Type B pancreatic cell (in vitro differentiated cells): Measurements from ENCODE around the gene ADCY2. TPM values are rescaled to one million over a fixed set of nuclear protein-coding genes. Genes with fewer than 3 reads are reported as not detected.

Experiments used
- DNase-seq: peaks from one replicate; pipeline ENCODE4 v3.0.0; 2021; ENCODE audit warnings: mixed read lengths; ENCODE audit not compliant: unreplicated experiment; ENCODE audit errors: extremely low spot score
- H3K27ac Mint-ChIP-seq: 2 replicates; pipeline ENCODE4 v1.8.0; 2021; ENCODE audit warnings: mild to moderate bottlenecking, mixed read lengths
- H3K27me3 Mint-ChIP-seq: 2 replicates; pipeline ENCODE4 v1.8.0; 2021; ENCODE audit warnings: mixed read lengths
- H3K36me3 Mint-ChIP-seq: 2 replicates; pipeline ENCODE4 v1.8.0; 2021; ENCODE audit warnings: mixed read lengths
- H3K4me1 Mint-ChIP-seq: one replicate; pipeline ENCODE4 v1.8.0; 2021; ENCODE audit warnings: mixed read lengths; ENCODE audit not compliant: unreplicated experiment
- H3K4me3 Mint-ChIP-seq: 2 replicates; pipeline ENCODE4 v1.8.0; 2021; ENCODE audit warnings: mild to moderate bottlenecking, mixed read lengths
- H3K9me3 Mint-ChIP-seq: 2 replicates; pipeline ENCODE4 v1.8.0; 2021; ENCODE audit warnings: mixed read lengths
- total RNA-seq: library from RNA; stranded (reverse); gene quantifications from 2 replicates; pipeline ENCODE4 v1.2.1, GENCODE V29; 2021; ENCODE audit warnings: low replicate concordance
- TF ChIP-seq, protein P1 (sequence below): fragments of 200-600 bp; sonication (generic); conservative IDR thresholded peaks from 2 replicates; pipeline ENCODE4 v1.5.0; 2021; ENCODE audit warnings: antibody characterized with exemption, mild to moderate bottlenecking

Gene ADCY2
- total RNA-seq, 1 donor from 2014 or later, result 79.7 TPM

DNA sequence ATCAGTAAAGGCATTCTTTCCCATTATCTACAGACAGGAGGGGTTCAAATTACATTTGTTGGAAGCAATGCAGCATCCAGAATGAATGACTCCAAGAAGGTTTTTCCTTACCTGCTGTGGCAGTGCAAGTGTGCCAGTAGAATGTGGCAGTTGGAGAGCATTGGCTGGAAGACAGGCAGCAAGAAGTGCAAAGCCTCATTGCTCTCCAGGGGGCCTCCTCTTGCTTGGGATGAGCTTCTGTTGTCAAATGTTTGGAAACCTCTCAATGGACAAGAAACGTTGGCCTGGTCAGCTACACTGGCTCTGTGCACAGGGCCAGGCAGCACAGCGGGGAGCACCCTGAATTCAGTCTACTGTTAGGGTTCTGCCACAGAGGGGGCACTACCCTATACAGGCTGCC, 226.6 kb downstream of the ADCY2 start:
- Mint-ChIP-seq H3K36me3 (peaks cover 12% of the 10 kb centered on the region), H3K27ac (no peak overlapping the region), H3K27me3 (no peaks in the 10 kb centered on the region), H3K4me3 (no peak overlapping the region), H3K9me3 (peaks cover 11% of the 10 kb centered on the region), H3K4me1 (peaks cover 12% of the 10 kb centered on the region)
- TF ChIP-seq, protein P1, sequence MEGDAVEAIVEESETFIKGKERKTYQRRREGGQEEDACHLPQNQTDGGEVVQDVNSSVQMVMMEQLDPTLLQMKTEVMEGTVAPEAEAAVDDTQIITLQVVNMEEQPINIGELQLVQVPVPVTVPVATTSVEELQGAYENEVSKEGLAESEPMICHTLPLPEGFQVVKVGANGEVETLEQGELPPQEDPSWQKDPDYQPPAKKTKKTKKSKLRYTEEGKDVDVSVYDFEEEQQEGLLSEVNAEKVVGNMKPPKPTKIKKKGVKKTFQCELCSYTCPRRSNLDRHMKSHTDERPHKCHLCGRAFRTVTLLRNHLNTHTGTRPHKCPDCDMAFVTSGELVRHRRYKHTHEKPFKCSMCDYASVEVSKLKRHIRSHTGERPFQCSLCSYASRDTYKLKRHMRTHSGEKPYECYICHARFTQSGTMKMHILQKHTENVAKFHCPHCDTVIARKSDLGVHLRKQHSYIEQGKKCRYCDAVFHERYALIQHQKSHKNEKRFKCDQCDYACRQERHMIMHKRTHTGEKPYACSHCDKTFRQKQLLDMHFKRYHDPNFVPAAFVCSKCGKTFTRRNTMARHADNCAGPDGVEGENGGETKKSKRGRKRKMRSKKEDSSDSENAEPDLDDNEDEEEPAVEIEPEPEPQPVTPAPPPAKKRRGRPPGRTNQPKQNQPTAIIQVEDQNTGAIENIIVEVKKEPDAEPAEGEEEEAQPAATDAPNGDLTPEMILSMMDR, result no peak
- DNase-seq, result no peak

- Mint-ChIP-seq H3K27ac (no peak overlapping the region), H3K4me1 (peaks cover 7% of the 10 kb centered on the region), H3K27me3 (no peaks in the 10 kb centered on the region), H3K4me3 (no peak overlapping the region), H3K36me3 (peaks cover 12% of the 10 kb centered on the region), H3K9me3 (peaks cover 11% of the 10 kb centered on the region)
- DNase-seq, result no peak
- TF ChIP-seq, protein P1, result no peak
Observed at GRCh38 chr5:7625740-7626139, 229.8 kb downstream of the ADCY2 start.

GRCh38 chr5:7628248-7628647, 232.3 kb downstream of the ADCY2 start:
- no peaks in the 10 kb centered on the region for H3K4me1 Mint-ChIP-seq
- no peak for DNase-seq
- peaks cover 11% of the 10 kb centered on the region for H3K9me3 Mint-ChIP-seq
- H3K4me3 Mint-ChIP-seq, result no peak overlapping the region
- H3K27ac Mint-ChIP-seq, result no peak overlapping the region
- peaks cover 12% of the 10 kb centered on the region for H3K36me3 Mint-ChIP-seq
- TF ChIP-seq, protein P1, result no peak
- no peaks in the 10 kb centered on the region for H3K27me3 Mint-ChIP-seq

- Mint-ChIP-seq H3K4me1 (no peaks in the 10 kb centered on the region), H3K27ac (no peak overlapping the region), H3K4me3 (no peak overlapping the region), H3K27me3 (no peaks in the 10 kb centered on the region), H3K36me3 (peaks cover 12% of the 10 kb centered on the region), H3K9me3 (peaks cover 11% of the 10 kb centered on the region)
- DNase-seq, result no peak
- TF ChIP-seq, protein P1, result no peak
Observed at GRCh38 chr5:7628820-7629219, 232.9 kb downstream of the ADCY2 start.

- peaks cover 12% of the 10 kb centered on the region for H3K36me3 Mint-ChIP-seq
- no peak overlapping the region for H3K27ac Mint-ChIP-seq
- no peak overlapping the region for H3K4me3 Mint-ChIP-seq
- H3K4me1 Mint-ChIP-seq, result no peaks in the 10 kb centered on the region
- H3K27me3 Mint-ChIP-seq, result no peaks in the 10 kb centered on the region
- H3K9me3 Mint-ChIP-seq, result peaks cover 11% of the 10 kb centered on the region
- TF ChIP-seq, protein P1, result no peak
- no peak for DNase-seq
Observed at GRCh38 chr5:7629561-7629960, 233.6 kb downstream of the ADCY2 start.

- no peaks in the 10 kb centered on the region for H3K4me1 Mint-ChIP-seq
Observed at GRCh38 chr5:7634837-7635236, 238.9 kb downstream of the ADCY2 start.

More at GRCh38 chr5:7634837-7635236, 238.9 kb downstream of the ADCY2 start:
- DNase-seq, result no peak
- Mint-ChIP-seq H3K4me3 (no peak overlapping the region), H3K27ac (no peak overlapping the region), H3K36me3 (no peaks in the 10 kb centered on the region), H3K27me3 (no peaks in the 10 kb centered on the region), H3K9me3 (no peaks in the 10 kb centered on the region)
- TF ChIP-seq, protein P1, result no peak
